HCT116 (cell line): ENCODE measurements around the gene ALCAM. TPM values are rescaled to one million over a fixed set of nuclear protein-coding genes. Genes with fewer than 3 reads are reported as not detected.

Source experiments
- ATAC-seq: fragments of 200-7000 bp; cut with Tn5 transposase; 2 replicates; pipeline ENCODE4 v1.9.1; 2020; ENCODE audit warnings: mild to moderate bottlenecking, moderate library complexity
- BruUV-seq: library from RNA; stranded (reverse); fragments of 400-500 nt; replicated peaks from 2 replicates; lab custom pipeline; 2021; lab: Mats Ljungman, UMichigan
- CTCF ChIA-PET: fragments of 300-600 bp; sonication (Branson Sonifier 250); formaldehyde crosslinking; loops from one replicate; lab custom pipeline; 2021; ENCODE audit warnings: antibody characterized with exemption; lab: Charles Lee
- POLR2A ChIA-PET: fragments of 300-600, 350-600 bp; sonication (Branson Sonifier 250); formaldehyde crosslinking; loops from one replicate; lab custom pipeline; 2021; ENCODE audit warnings: antibody characterized with exemption; lab: Charles Lee
- RAD21 ChIA-PET, 2 experiments: fragments of 300-600 bp; sonication (Branson Sonifier 250); formaldehyde crosslinking; loops; one replicate each; lab custom pipeline; 2023; ENCODE audit warnings: low total read pairs in 2 of 2; ENCODE audit not compliant: uncharacterized antibody in 2 of 2, unreplicated experiment in 2 of 2, low non-redundant PET in 1 of 2; lab: Charles Lee
- DNase-seq: peaks from one replicate; pipeline ENCODE4 v3.0.0-alpha.2; 2010; ENCODE audit warnings: low read depth, low spot score
- H2AFZ ChIP-seq: fragments of 200-600 bp; shearing (Covaris generic), sonication (generic); 2 replicates; pipeline ENCODE4 v1.6.1; 2017; ENCODE audit warnings: low read depth, mixed run types, mixed read lengths, antibody characterized with exemption, low read length; ENCODE audit not compliant: poor library complexity, severe bottlenecking
- H3K27ac ChIP-seq: 2 replicates; pipeline ENCODE4 v1.5.1; 2012; ENCODE audit warnings: low read depth, low read length
- H3K27me3 ChIP-seq: fragments of 200-600 bp; sonication (generic); 2 replicates; pipeline ENCODE4 v1.6.1; 2016; ENCODE audit warnings: mixed run types, low read length, mixed read lengths; ENCODE audit not compliant: insufficient read depth
- H3K36me3 ChIP-seq, 2 experiments: fragments of 200-500 bp in 1 of 2; fragments of 200-600 bp in 1 of 2; sonication (Bioruptor generic) in 1 of 2; sonication (generic) in 1 of 2; 2 replicates each; pipeline versions ENCODE4 v1.5.1 to v1.6.1; 2014 to 2016; ENCODE audit warnings: low read length in 2 of 2, inconsistent platforms in 1 of 2, mixed read lengths in 1 of 2, mixed run types in 1 of 2; ENCODE audit not compliant: insufficient read depth in 2 of 2, control insufficient read depth in 1 of 2
- H3K4me1 ChIP-seq, 2 experiments: fragments of 200-600 bp in 1 of 2; sonication (generic) in 1 of 2; 2 replicates each; pipeline versions ENCODE4 v1.5.1 to v1.6.1; 2012 to 2017; ENCODE audit warnings: low read length in 2 of 2, inconsistent platforms in 1 of 2, mild to moderate bottlenecking in 1 of 2, mixed read lengths in 1 of 2, mixed run types in 1 of 2, moderate library complexity in 1 of 2; ENCODE audit not compliant: insufficient read depth in 2 of 2, control insufficient read depth in 1 of 2
- H3K4me2 ChIP-seq: fragments of 200-600 bp; sonication (generic); 2 replicates; pipeline ENCODE4 v1.6.1; 2017; ENCODE audit warnings: mixed run types, low read length, mixed read lengths
- H3K4me3 ChIP-seq, 2 experiments: fragments of 200-600 bp in 1 of 2; sonication (generic) in 1 of 2; replicated peaks in 1 of 2; 2 replicates each; pipeline ENCODE4 v1.5.1; 2011 to 2016; ENCODE audit warnings: low read length in 2 of 2, control low read depth in 1 of 2, low read depth in 1 of 2, mild to moderate bottlenecking in 1 of 2, mixed read lengths in 1 of 2, mixed run types in 1 of 2
- H3K79me2 ChIP-seq: fragments of 200-600 bp; sonication (generic); 2 replicates; pipeline ENCODE4 v1.6.1; 2017; ENCODE audit warnings: mild to moderate bottlenecking, mixed run types, low read length, moderate library complexity, mixed read lengths; ENCODE audit not compliant: insufficient read depth
- H3K9ac ChIP-seq: fragments of 200-600 bp; sonication (generic); 2 replicates; pipeline ENCODE4 v1.6.1; 2016; ENCODE audit warnings: low read length, mixed read lengths
- H3K9me2 ChIP-seq: fragments of 200-600 bp; sonication (generic), shearing (Covaris generic); 2 replicates; pipeline ENCODE4 v1.6.1; 2017; ENCODE audit warnings: mixed run types, mild to moderate bottlenecking, moderate library complexity; ENCODE audit not compliant: insufficient read depth
- H3K9me3 ChIP-seq, 2 experiments: fragments of 200-500 bp in 1 of 2; fragments of 200-600 bp in 1 of 2; sonication (Bioruptor generic) in 1 of 2; sonication (generic) in 1 of 2; 2 replicates each; pipeline ENCODE4 v1.6.1; 2014 to 2017; ENCODE audit warnings: low read length in 2 of 2, mixed read lengths in 2 of 2, inconsistent platforms in 1 of 2, low read depth in 1 of 2, mild to moderate bottlenecking in 1 of 2, mixed run types in 1 of 2, moderate library complexity in 1 of 2; ENCODE audit not compliant: control insufficient read depth in 1 of 2, insufficient read depth in 1 of 2
- H4K20me1 ChIP-seq: fragments of 200-600 bp; sonication (generic), shearing (Covaris generic); 2 replicates; pipeline ENCODE4 v1.6.1; 2017; ENCODE audit warnings: mixed run types, mild to moderate bottlenecking, moderate library complexity; ENCODE audit not compliant: insufficient read depth
- CEBPB ChIP-seq: IDR thresholded peaks from 2 replicates; pipeline ENCODE4 v1.6.1; 2012; ENCODE audit warnings: low read depth
- EZH2phosphoT487 ChIP-seq: fragments of 200-600 bp; IDR thresholded peaks from 2 replicates; pipeline ENCODE4 v1.6.1; 2018; ENCODE audit warnings: antibody characterized with exemption, borderline replicate concordance
- RAD21 ChIP-seq: IDR thresholded peaks from 2 replicates; pipeline ENCODE4 v1.6.1; 2012; ENCODE audit warnings: low read depth, mild to moderate bottlenecking
- ZFX ChIP-seq: fragments of 450-650 bp; IDR thresholded peaks from 2 replicates; pipeline ENCODE4 v1.6.1; 2017
- intact Hi-C: fragments of 100-400 bp; cut with micrococcal nuclease; formaldehyde crosslinking; loops from 2 replicates; pipeline ENCODE4 v1.10.0; 2022
- total RNA-seq: library from RNA; stranded (reverse); gene quantifications from one replicate; pipeline ENCODE4 v1.2.1, GENCODE V29; 2021; ENCODE audit not compliant: unreplicated experiment
- TF ChIP-seq, protein P1 (sequence below), 3 experiments: fragments of 200-600 bp in 1 of 3; sonication (generic) in 1 of 3; IDR thresholded peaks in 2 of 3; conservative IDR thresholded peaks in 1 of 3; 2 replicates each; pipeline ENCODE4 v1.5.1; 2012 to 2017; ENCODE audit warnings: low read depth in 2 of 3, low read length in 2 of 3, antibody characterized with exemption in 1 of 3, borderline replicate concordance in 1 of 3, control low read depth in 1 of 3, mild to moderate bottlenecking in 1 of 3, mixed read lengths in 1 of 3, mixed run types in 1 of 3, moderate library complexity in 1 of 3; ENCODE audit not compliant: insufficient read depth in 1 of 3
- TF ChIP-seq, protein P2 (sequence below): IDR thresholded peaks from 2 replicates; pipeline ENCODE4 v1.6.1; 2011; ENCODE audit warnings: mild to moderate bottlenecking, low read length, moderate library complexity; ENCODE audit not compliant: insufficient replicate concordance; ENCODE audit errors: extremely low read depth

ALCAM gene
- total RNA-seq, 1 experiment from 2014 or later, result 56.7 TPM

- no peaks in the 10 kb centered on the region; the same call in 1 of the 2 replicates for H3K9me2 ChIP-seq
- H3K4me1 ChIP-seq, result no peaks in the 10 kb centered on the region
- H3K27ac ChIP-seq, result no peak overlapping the region
- peaks cover 8% of the 10 kb centered on the region; the same call in 1 of the 2 replicates for H3K79me2 ChIP-seq
- H3K9me3 ChIP-seq, result no peaks in the 10 kb centered on the region
- no peaks in the 10 kb centered on the region for H3K36me3 ChIP-seq
- ATAC-seq (no peak), DNase-seq (no peak)
- RAD21 ChIA-PET, result no interaction called here
- no peak overlapping the region for H3K9ac ChIP-seq
- POLR2A ChIA-PET, result no interaction called here
- no peak overlapping the region for H2AFZ ChIP-seq
- CTCF ChIA-PET, result no interaction called here
- TF ChIP-seq, protein P1, sequence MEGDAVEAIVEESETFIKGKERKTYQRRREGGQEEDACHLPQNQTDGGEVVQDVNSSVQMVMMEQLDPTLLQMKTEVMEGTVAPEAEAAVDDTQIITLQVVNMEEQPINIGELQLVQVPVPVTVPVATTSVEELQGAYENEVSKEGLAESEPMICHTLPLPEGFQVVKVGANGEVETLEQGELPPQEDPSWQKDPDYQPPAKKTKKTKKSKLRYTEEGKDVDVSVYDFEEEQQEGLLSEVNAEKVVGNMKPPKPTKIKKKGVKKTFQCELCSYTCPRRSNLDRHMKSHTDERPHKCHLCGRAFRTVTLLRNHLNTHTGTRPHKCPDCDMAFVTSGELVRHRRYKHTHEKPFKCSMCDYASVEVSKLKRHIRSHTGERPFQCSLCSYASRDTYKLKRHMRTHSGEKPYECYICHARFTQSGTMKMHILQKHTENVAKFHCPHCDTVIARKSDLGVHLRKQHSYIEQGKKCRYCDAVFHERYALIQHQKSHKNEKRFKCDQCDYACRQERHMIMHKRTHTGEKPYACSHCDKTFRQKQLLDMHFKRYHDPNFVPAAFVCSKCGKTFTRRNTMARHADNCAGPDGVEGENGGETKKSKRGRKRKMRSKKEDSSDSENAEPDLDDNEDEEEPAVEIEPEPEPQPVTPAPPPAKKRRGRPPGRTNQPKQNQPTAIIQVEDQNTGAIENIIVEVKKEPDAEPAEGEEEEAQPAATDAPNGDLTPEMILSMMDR (IDR thresholded peaks at IDR 0.05 in 2 of 3, conservative IDR thresholded peaks at IDR 0.05 in 1 of 3; ENCODE audit: borderline replicate concordance in 1 of 3, insufficient read depth in 1 of 3, low read depth in 2 of 3, low read length in 2 of 3), result no peak
- TF ChIP-seq, protein P2, sequence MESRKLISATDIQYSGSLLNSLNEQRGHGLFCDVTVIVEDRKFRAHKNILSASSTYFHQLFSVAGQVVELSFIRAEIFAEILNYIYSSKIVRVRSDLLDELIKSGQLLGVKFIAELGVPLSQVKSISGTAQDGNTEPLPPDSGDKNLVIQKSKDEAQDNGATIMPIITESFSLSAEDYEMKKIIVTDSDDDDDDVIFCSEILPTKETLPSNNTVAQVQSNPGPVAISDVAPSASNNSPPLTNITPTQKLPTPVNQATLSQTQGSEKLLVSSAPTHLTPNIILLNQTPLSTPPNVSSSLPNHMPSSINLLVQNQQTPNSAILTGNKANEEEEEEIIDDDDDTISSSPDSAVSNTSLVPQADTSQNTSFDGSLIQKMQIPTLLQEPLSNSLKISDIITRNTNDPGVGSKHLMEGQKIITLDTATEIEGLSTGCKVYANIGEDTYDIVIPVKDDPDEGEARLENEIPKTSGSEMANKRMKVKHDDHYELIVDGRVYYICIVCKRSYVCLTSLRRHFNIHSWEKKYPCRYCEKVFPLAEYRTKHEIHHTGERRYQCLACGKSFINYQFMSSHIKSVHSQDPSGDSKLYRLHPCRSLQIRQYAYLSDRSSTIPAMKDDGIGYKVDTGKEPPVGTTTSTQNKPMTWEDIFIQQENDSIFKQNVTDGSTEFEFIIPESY, result no peak
- TF ChIP-seq RAD21, result no peak
- TF ChIP-seq ZFX, result no peak
- TF ChIP-seq CEBPB, result no peak
- TF ChIP-seq EZH2phosphoT487, result no peak
- BruUV-seq, result no TSS peak
- no peaks in the 10 kb centered on the region for H4K20me1 ChIP-seq
- H3K4me3 ChIP-seq, result no peak overlapping the region
- H3K4me2 ChIP-seq, result no peak overlapping the region
- intact Hi-C loops, result no loop called here
- H3K27me3 ChIP-seq, result no peaks in the 10 kb centered on the region
These were observed 114.1 kb downstream of the ALCAM start for GRCh38 chr3:105480768-105481167.
